HG02642 (cell line): Measurements from ENCODE around the gene TTC36.
"Not testable (repeated sequence)": the region's sequence is repeated elsewhere in the genome, so short reads cannot be mapped to it uniquely, and the experiment has no call there.

Experiments
- ATAC-seq: cut with Tn5 transposase; IDR thresholded peaks from one replicate; pipeline ENCODE4 v1.9.1; 2021; ENCODE audit warnings: mild to moderate bottlenecking; ENCODE audit not compliant: unreplicated experiment, poor library complexity

The TTC36 gene

GRCh38 chr11:118531597-118532084 lies 4.4 kb downstream of the TTC36 start:
- ATAC-seq, result no peak

GRCh38 chr11:118532091-118532490 lies 4.8 kb downstream of the TTC36 start:
- ATAC-seq, result no peak

GRCh38 chr11:118532852-118533768 lies 5.8 kb downstream of the TTC36 start:
- ATAC-seq, result no peak

- no peak for ATAC-seq
These were observed 6.8 kb downstream of the TTC36 start for GRCh38 chr11:118533769-118534729.

GRCh38 chr11:118535261-118535660 lies 8.0 kb downstream of the TTC36 start:
- no peak for ATAC-seq

GRCh38 chr11:118536726-118537125 lies 9.5 kb downstream of the TTC36 start:
- no peak for ATAC-seq

- no peak for ATAC-seq
These were observed 10.2 kb downstream of the TTC36 start for GRCh38 chr11:118537409-118537980.

GRCh38 chr11:118544010-118544646 lies 16.9 kb downstream of the TTC36 start:
- ATAC-seq, result no peak

- no peak for ATAC-seq
These were observed 17.4 kb downstream of the TTC36 start for GRCh38 chr11:118544647-118545010.

GRCh38 chr11:118545533-118545932 lies 18.3 kb downstream of the TTC36 start:
- ATAC-seq, result no peak

- no peak for ATAC-seq
These were observed 19.9 kb downstream of the TTC36 start for GRCh38 chr11:118547132-118547531.

GRCh38 chr11:118552341-118552740 lies 25.1 kb downstream of the TTC36 start:
- ATAC-seq, result no peak

GRCh38 chr11:118560806-118561205 lies 33.5 kb downstream of the TTC36 start:
- ATAC-seq, result no peak

GRCh38 chr11:118565051-118565450 lies 37.8 kb downstream of the TTC36 start:
- ATAC-seq, result no peak

- no peak for ATAC-seq
These were observed 42.4 kb downstream of the TTC36 start for GRCh38 chr11:118569670-118570069.

- ATAC-seq, result no peak
These were observed 43.5 kb downstream of the TTC36 start for GRCh38 chr11:118570787-118571186.

- ATAC-seq, result not testable (repeated sequence)
These were observed 44.4 kb downstream of the TTC36 start for GRCh38 chr11:118571701-118572060.

- peak; percentile 73 for ATAC-seq
These were observed 45.0 kb downstream of the TTC36 start, which contains the start of gene ARCN1 for GRCh38 chr11:118572061-118572980. ARCN1 (plus strand) TSS chr11:118572409; CDS start chr11:118572548, 139 bp downstream.

GRCh38 chr11:118572981-118573550 lies 45.8 kb downstream of the TTC36 start:
- ATAC-seq, result peak; percentile 25
